ENCODE measurements around the gene MAPK8IP2.
"Not testable (repeated sequence)": the region's sequence is repeated elsewhere in the genome, so short reads cannot be mapped to it uniquely, and the experiment has no call there.

Gene MAPK8IP2

DNA sequence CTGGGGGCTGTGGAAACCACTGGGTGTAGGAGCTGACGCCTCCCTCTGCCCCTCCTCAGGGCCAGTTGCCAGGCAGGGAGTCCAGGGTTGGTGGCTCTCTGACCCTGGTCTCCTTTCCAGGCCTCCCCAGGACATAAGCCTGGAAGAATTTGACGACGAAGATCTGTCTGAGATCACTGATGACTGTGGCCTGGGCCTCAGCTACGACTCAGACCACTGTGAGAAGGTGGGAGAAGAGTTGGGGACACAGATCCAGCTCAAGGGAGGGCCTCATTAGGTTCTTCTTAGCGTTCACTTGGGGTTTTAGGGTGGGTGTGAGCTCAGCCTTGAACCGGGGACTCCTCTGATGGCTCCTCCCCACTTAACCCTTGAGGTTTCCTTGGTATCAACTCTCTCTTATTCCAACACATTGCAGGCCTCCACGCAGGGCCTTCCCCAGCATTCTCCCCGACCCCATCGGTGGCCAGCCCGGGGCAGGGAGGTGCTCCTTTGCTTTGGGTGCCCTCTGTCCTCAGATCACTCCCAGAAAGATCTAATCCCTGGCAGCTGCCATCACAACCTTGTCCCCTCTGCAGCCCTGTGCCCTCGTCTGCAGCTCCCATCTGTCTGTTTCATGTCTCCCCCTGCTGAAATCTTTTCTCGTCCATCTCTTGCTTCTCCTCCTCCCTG lies 1.2 kb downstream of the MAPK8IP2 start:
- DNase-seq, result no peak

DNA sequence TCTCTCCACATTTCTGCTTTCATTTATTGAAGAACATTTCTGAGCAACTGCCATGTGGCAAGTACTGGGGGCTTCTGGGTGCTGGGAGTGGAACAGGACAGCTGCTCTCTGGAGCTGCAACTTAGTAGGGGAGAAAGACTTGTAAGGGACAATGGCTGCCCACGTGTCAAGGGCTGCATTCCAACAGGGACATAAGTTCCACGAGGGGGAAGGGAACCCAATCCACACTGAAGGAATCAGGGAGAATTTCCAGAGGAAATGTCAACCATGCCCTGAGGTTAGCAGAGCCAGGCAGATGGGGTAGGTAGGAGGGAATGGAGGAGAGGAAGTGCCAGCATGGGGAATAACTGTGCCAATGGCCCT lies 1.7 kb downstream of the MAPK8IP2 start:
- no peak for DNase-seq

DNA sequence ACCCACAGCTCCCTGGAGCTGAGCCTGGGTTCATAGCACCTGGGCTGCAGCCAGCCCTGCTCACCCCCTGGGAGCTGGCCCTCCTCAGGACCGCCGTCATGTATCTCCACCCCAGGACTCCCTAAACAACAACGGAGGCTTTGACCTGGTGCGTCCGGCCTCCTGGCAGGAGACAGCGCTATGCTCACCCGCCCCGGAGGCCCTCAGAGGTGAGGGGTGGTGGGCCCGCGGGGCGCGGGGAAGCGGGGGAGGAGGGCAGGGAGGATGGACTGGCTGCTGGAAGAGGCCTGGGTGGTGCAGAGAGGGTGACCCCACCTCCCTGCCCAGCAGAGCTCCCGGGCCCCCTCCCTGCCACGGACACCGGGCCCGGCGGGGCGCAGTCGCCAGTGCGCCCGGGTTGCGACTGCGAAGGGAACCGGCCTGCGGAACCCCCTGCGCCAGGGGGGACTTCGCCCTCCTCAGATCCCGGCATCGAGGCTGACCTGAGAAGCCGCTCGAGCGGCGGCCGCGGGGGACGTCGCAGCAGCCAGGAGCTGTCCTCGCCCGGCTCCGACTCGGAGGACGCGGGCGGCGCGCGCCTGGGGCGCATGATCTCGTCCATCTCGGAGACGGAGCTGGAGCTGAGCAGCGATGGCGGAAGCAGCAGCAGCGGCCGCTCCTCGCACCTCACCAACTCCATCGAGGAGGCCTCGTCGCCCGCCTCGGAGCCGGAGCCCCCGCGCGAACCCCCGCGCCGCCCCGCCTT lies 3.1 kb downstream of the MAPK8IP2 start:
- DNase-seq, result no peak

DNA sequence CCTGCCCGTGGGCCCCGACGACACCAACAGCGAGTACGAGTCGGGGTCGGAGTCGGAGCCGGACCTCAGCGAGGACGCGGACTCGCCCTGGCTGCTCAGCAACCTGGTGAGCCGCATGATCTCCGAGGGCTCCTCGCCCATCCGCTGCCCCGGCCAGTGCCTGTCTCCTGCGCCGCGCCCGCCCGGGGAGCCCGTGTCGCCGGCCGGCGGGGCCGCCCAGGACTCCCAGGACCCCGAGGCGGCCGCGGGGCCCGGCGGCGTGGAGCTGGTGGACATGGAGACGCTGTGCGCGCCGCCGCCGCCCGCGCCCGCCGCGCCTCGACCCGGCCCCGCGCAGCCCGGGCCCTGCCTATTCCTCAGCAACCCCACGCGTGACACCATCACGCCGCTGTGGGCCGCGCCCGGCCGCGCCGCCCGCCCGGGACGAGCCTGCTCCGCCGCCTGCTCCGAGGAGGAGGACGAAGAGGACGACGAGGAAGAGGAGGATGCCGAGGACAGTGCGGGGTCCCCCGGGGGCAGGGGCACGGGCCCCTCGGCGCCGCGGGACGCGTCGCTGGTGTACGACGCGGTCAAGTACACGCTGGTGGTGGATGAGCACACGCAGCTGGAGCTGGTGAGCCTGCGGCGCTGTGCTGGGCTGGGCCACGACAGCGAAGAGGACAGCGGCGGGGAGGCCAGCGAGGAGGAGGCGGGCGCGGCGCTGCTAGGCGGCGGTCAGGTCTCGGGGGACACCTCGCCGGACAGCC lies 3.8 kb downstream of the MAPK8IP2 start:
- no peak for DNase-seq

DNA sequence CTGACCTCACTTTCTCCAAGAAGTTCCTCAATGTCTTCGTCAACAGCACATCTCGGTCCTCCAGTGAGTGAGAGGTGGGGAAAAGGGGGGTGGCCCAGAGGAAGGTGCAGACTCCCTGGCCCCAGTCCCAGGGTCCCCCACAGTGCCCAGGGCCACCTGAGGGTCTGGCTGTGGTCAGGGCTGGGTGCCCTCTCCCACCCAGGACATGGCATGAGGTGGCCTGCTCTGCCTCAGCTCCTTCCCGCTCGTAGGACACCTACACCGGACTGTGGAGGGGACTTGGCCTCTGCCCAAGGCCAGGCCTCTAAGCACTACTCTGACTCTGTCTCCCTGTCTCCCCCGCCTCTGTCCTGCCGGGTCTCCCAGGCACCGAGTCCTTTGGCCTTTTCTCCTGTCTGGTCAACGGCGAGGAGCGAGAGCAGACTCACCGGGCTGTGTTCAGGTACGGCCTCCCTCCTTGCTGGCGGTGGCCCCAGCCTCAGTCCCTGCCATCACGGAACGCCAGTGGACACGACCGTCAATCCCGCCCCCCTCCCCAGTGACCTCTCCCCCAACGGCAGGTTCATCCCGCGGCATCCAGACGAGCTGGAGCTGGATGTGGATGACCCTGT lies 4.5 kb downstream of the MAPK8IP2 start:
- DNase-seq, result no peak

DNA sequence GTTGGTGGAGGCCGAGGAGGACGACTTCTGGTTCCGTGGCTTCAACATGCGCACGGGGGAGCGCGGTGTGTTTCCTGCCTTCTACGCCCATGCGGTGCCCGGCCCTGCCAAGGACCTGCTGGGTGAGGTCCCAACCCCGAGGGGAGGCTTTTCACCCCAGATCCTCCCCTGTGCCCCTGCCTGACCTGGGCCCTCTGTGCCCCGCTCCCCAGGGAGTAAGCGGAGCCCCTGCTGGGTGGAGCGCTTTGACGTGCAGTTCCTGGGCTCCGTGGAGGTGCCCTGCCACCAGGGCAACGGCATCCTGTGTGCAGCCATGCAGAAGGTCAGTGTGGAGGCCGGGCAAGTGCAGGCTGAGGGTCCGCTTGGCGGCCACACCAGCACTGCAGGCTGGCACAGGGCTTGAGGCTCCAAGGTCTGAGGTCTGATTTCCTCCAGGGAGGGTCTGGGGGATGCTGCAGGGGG lies 5.1 kb downstream of the MAPK8IP2 start:
- no peak for DNase-seq

GRCh38 chr22:50606165-50606945 lies 5.8 kb downstream of the MAPK8IP2 start:
- no peak for DNase-seq

DNA sequence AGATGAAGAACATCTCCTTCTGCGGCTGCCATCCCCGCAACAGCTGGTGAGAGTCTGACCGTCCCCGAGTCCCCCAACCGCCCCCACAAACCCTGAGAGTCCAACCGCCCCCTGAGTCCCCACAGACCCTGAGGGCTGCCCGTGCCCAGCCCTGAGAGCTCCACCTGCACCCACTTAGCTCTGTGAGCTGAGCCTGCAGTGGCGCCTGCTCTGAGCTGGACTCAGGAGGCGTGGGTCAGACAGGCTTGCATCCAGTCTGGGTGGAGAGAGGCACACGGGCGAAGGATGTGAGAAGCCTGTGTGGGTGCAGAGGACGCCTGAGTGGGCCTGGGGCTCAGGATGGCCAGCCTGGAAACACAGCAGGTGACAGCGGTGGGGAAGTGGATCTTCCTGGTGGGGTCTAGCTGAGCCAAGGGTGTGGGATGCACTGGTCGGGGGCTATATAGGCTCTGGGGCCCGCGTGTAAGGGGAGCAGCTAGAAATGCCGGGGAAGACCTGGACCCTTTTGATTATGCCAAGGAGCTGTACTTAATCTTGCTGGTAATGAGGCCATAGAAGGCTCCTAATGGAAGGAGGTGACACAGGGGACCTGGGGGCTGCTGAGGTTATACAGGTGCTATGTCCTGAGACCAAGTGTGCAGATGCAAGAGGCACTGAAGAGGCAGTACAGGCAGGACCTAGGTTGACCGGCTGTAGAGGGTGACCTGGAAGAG lies 6.5 kb downstream of the MAPK8IP2 start:
- no peak for DNase-seq

- DNase-seq, result no peak
Observed at GRCh38 chr22:50607659-50608020, 7.0 kb downstream of the MAPK8IP2 start.

DNA sequence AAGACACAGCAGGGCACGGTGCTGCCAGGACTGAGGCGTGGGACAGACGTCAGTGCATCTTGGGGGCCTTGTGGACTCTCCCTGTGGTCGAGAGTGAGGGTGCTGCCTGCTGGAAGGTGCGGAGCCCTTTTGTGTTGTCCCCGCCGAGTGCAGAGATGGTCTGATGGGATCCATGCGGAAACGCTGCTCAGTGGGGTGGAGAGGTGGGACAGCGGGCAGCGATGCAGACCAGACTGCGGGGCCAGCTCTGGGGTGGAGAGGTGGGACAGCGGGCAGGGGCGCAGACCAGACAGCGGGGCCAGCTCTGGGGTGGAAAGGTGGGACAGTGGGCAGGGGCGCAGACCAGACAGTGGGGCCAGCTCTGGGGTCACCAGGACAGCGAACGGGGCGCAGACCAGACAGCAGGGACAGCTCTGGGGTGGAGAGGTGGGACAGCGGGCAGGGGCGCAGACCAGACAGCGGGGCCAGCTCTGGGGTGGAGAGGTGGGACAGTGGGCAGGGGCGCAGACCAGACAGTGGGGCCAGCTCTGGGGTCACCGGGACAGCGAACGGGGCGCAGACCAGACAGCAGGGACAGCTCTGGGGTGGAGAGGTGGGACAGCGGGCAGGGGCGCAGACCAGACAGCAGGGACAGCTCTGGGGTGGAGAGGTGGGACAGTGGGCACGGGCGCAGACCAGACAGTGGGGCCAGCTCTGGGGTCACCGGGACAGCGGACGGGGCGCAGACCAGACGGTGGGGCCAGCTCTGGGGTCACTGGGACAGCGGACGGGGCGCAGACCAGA lies 7.7 kb downstream of the MAPK8IP2 start:
- DNase-seq, result not testable (repeated sequence)

GRCh38 chr22:50608996-50609395 lies 8.4 kb downstream of the MAPK8IP2 start:
- DNase-seq, result no peak

DNA sequence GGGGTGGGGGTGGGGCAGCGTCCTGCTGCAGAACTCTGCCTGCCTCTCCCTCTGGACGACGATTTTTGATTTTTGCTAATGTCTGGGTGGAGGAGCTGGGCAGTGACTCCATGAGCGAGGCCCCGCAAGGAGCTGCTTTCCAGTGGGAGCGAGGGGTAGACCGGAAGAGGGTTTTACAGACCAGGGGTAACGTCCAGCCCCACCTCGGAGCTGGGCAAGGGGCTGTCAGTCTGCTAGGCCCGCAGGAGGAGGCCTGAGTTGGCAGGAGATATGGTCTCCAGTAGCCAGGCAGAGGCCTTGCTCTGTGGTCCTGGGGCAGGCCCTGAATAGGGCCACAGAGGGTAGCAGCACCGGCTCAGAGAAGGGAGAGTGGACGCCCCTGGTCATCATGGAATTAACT lies 9.0 kb downstream of the MAPK8IP2 start:
- DNase-seq, result no peak

DNA sequence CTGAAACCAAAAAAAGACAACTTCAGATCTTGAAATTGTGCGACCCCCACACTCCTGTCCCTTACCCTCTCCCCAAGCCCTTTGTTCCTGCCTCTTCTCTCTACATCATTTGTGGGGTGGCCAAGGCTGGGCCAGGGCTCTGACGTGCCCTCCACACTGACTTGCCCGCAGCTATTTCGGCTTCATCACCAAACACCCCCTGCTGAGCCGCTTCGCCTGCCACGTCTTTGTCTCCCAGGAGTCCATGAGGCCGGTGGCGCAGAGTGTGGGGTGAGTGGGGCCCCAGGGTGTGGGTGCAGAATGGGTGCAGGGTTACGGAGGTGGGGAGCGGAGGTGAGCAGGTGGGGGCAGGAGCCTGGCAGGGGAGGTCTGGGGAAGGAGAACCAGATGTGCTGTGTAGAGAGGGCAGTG lies 9.5 kb downstream of the MAPK8IP2 start:
- no peak for DNase-seq

DNA sequence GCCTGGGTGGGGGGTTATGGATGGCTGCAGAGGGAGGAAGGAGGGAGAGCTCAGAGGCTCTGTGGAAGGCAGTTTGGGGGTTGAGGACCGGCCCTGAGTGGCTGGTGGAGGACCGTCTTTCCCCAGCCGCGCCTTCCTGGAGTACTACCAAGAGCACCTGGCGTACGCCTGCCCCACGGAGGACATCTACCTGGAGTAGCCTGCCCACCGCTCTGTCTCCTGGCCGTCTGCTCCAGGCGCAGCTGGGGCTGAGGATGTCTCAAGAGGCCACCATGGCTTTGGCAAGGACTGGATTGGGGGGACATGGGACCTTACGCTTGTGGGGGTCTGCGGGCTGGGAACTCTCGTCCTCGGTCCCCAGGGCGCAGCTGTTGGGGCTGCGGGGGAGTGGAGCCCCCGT lies 10.0 kb downstream of the MAPK8IP2 start:
- DNase-seq, result no peak

DNA sequence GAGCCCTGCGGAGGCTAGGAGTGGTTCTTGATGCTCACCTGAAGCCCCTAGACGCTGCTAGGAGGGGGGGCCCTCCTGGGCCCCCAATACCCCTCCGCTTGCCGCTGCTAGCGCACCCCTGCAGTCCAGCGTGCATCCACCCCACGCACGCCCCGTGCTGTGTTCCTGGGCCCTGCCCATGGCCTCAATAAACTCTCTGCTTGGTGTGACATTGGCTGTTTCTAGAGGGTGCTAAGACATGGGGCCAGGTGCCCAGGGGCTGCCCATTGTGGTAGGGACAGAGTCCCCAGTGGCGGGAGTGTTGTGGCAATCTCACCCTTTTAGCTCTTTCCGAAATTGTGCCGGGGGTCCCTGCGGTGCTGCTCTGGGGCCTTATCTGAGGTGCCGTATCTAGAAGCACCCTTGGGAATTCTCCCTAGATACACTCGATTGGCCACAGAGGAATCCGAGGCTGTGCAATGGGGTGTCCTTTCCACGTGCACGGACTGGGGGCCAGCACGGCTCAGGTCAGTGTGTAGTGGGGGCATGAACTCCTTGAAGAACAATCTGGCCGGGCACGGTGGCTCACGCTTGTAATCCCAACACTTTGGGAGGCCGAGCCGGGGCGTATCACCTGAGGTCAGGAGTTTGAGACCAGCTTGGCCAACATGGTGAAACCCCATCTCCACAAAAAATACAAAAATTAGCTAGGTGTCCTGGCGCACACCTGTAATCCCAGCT lies 10.9 kb downstream of the MAPK8IP2 start:
- DNase-seq, result no peak

DNA sequence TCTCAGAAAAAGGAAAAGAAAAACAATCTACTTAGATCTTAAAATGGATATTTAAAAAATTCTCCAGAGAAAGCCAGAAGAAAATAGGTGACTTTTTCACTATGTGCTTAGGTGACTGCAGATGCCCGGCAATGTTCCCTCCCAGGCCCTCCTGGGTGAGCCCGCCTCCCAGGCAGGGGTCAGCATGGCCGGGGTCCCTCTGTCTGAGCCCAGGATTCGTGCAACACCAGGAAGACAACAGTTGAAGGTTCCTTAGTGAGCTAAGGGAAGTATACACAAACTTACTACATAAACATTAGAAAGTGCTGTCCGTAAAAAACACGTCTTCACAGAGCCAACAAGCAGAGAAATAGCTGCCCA lies 11.6 kb downstream of the MAPK8IP2 start:
- no peak for DNase-seq

- no peak for DNase-seq
Observed at GRCh38 chr22:50612528-50613221, 12.1 kb downstream of the MAPK8IP2 start.

- DNase-seq, result no peak
Observed at GRCh38 chr22:50613291-50613981, 12.8 kb downstream of the MAPK8IP2 start.

GRCh38 chr22:50614296-50614695 lies 13.7 kb downstream of the MAPK8IP2 start:
- DNase-seq, result not testable (repeated sequence)
